IPS-18c (cell line): Measurements from ENCODE around the gene CYB5A.

Experiments used
- H3K4me3 ChIP-seq: 2 replicates; pipeline ENCODE4 v1.7.0; 2013; ENCODE audit warnings: low read depth, mild to moderate bottlenecking, low read length, moderate library complexity; ENCODE audit not compliant: insufficient read depth
- H3K9me3 ChIP-seq: one replicate; pipeline ENCODE4 v1.6.1; 2013; ENCODE audit warnings: mild to moderate bottlenecking, low read length, moderate library complexity; ENCODE audit not compliant: control insufficient read depth, insufficient read depth

Gene CYB5A

GRCh38 chr18:74241426-74241825 is 50.3 kb downstream of the CYB5A start:
- no peak overlapping the region for H3K4me3 ChIP-seq
- H3K9me3 ChIP-seq = no peaks in the 10 kb centered on the region

- Histone ChIP-seq H3K9me3 (no peaks in the 10 kb centered on the region), H3K4me3 (no peak overlapping the region)
Observed at GRCh38 chr18:74239567-74239966, 52.2 kb downstream of the CYB5A start.

GRCh38 chr18:74234326-74235171 is 57.2 kb downstream of the CYB5A start:
- H3K9me3 ChIP-seq = no peaks in the 10 kb centered on the region
- no peak overlapping the region for H3K4me3 ChIP-seq

- H3K4me3 ChIP-seq = no peak overlapping the region
- no peaks in the 10 kb centered on the region for H3K9me3 ChIP-seq
Observed at GRCh38 chr18:74233933-74234325, 57.8 kb downstream of the CYB5A start.

- Histone ChIP-seq H3K4me3 (no peak overlapping the region), H3K9me3 (no peaks in the 10 kb centered on the region)
Observed at GRCh38 chr18:74230922-74231714, 60.6 kb downstream of the CYB5A start.

- Histone ChIP-seq H3K4me3 (no peak overlapping the region), H3K9me3 (no peaks in the 10 kb centered on the region)
Observed at GRCh38 chr18:74229891-74230290, 61.9 kb downstream of the CYB5A start.

- Histone ChIP-seq H3K4me3 (no peak overlapping the region), H3K9me3 (no peaks in the 10 kb centered on the region)
Observed at GRCh38 chr18:74229005-74229404, 62.8 kb downstream of the CYB5A start.

- Histone ChIP-seq H3K9me3 (no peaks in the 10 kb centered on the region), H3K4me3 (no peak overlapping the region)
Observed at GRCh38 chr18:74228312-74228711, 63.5 kb downstream of the CYB5A start.

GRCh38 chr18:74226666-74227065 is 65.1 kb downstream of the CYB5A start:
- H3K9me3 ChIP-seq = no peaks in the 10 kb centered on the region

GRCh38 chr18:74226156-74226555 is 65.6 kb downstream of the CYB5A start:
- H3K9me3 ChIP-seq = no peaks in the 10 kb centered on the region
- no peak overlapping the region for H3K4me3 ChIP-seq

More at GRCh38 chr18:74226666-74227065, 65.1 kb downstream of the CYB5A start:
- no peak overlapping the region for H3K4me3 ChIP-seq

- no peak overlapping the region for H3K4me3 ChIP-seq
- no peaks in the 10 kb centered on the region for H3K9me3 ChIP-seq
Observed at GRCh38 chr18:74225193-74225840, 66.4 kb downstream of the CYB5A start.

- H3K4me3 ChIP-seq = no peak overlapping the region
- no peaks in the 10 kb centered on the region for H3K9me3 ChIP-seq
Observed at GRCh38 chr18:74222710-74223494, 68.9 kb downstream of the CYB5A start.

- Histone ChIP-seq H3K9me3 (no peaks in the 10 kb centered on the region), H3K4me3 (no peak overlapping the region)
Observed at GRCh38 chr18:74221081-74221480, 70.7 kb downstream of the CYB5A start.

- H3K4me3 ChIP-seq = no peak overlapping the region
- H3K9me3 ChIP-seq = no peaks in the 10 kb centered on the region
Observed at GRCh38 chr18:74219056-74219455, 72.7 kb downstream of the CYB5A start.

- H3K4me3 ChIP-seq = no peak overlapping the region
- H3K9me3 ChIP-seq = no peaks in the 10 kb centered on the region
Observed at GRCh38 chr18:74217476-74218143, 74.2 kb downstream of the CYB5A start.

GRCh38 chr18:74216661-74217110 is 75.1 kb downstream of the CYB5A start:
- Histone ChIP-seq H3K9me3 (no peaks in the 10 kb centered on the region), H3K4me3 (no peak overlapping the region)
